Left lung (tissue), 10 donors: ENCODE results near the gene TTC4. TPM values are rescaled to one million over a fixed set of nuclear protein-coding genes. Genes with fewer than 3 reads are reported as not detected.

Experiments used
- ATAC-seq: fragments of 200-7000 bp; cut with Tn5 transposase; one replicate; pipeline ENCODE4 v1.9.1; 2020; ENCODE audit warnings: moderate library complexity
- DNase-seq, 4 donors: peaks; one replicate each; pipeline ENCODE4 v3.0.0-alpha.2; 2013 to 2020
- H3K27ac ChIP-seq, 2 donors: fragments of 200-600 bp; sonication (generic) in 1 of 2; one replicate each; pipeline versions ENCODE4 v1.5.0 to v1.8.0; 2020 to 2021
- H3K27me3 ChIP-seq, 2 donors: fragments of 200-600 bp; sonication (generic) in 1 of 2; one replicate each; pipeline versions ENCODE4 v1.5.0 to v1.8.0; 2020 to 2021
- H3K36me3 ChIP-seq, 2 donors: fragments of 200-600 bp; sonication (generic) in 1 of 2; one replicate each; pipeline versions ENCODE4 v1.5.0 to v1.8.0; 2020 to 2021
- H3K4me1 ChIP-seq, 2 donors: fragments of 200-600 bp; one replicate each; pipeline ENCODE4 v1.8.0; 2021
- H3K4me3 ChIP-seq, 2 donors: fragments of 200-600 bp; sonication (generic) in 1 of 2; one replicate each; pipeline versions ENCODE4 v1.5.0 to v1.8.0; 2020 to 2021; ENCODE audit warnings: mild to moderate bottlenecking in 1 of 2
- H3K9me3 ChIP-seq, 2 donors: fragments of 200-600 bp; sonication (generic) in 1 of 2; one replicate each; pipeline versions ENCODE4 v1.5.0 to v1.8.0; 2020 to 2021
- intact Hi-C, 2 donors: fragments of 100-400 bp; cut with DNase I; formaldehyde crosslinking; loops; one replicate each; pipeline versions ENCODE4 v1.11.2 to v1.14.2; 2022
- polyA plus RNA-seq, 6 donors: library from polyadenylated mRNA; unstranded; fragments of 120-200 nt; gene quantifications; one replicate each; pipeline ENCODE4 v1.2.1, GENCODE V29; 2013; ENCODE audit not compliant: insufficient read length in 6 of 6
- total RNA-seq, 2 donors: library from RNA; stranded (reverse); fragmentation: NEBNext Ultra II Directional; extraction: Animal tissue kit (Norgen Biotek cat#: 25700); gene quantifications; one replicate each; pipeline ENCODE4 v1.2.1, GENCODE V29; 2021
- TF ChIP-seq, protein P1 (sequence below), 2 donors: fragments of 200-600 bp; sonication (generic) in 1 of 2; IDR thresholded peaks; one replicate each; pipeline versions ENCODE4 v1.5.0 to v1.8.0; 2021; ENCODE audit warnings: antibody characterized with exemption in 2 of 2
- donor health status: DM: no; HTN: yes; CAD: no.
- donor health status: DM: no; HTN: no; CAD: no.

The TTC4 gene
- total and polyA plus RNA-seq, 8 donors, result 15.0 to 36.7 (median 34.8) TPM

DNA sequence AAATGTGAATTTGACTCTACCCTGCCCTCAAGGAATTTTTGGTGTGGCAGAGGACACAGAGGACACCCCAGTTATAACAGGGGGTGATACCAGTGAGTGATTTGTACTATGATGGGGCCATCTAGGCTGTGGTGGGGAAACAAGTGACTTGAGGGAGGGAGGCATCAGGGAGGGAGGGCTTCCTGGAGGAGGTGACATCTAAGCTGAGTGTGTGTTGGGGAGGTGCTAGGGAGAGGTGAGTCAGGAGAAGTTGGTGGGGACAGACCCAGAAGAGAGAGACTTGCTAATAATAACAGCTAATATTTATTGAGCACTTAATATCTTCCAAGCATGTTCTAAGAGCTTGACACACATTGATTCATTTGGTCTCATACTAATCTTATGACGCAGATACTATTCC, 19.9 kb upstream of the TTC4 start:
- DNase-seq (no peak), ATAC-seq (no peak)
- no peaks in the 10 kb centered on the region for H3K36me3 ChIP-seq
- H3K4me1 ChIP-seq, result no peaks in the 10 kb centered on the region
- no peak overlapping the region for H3K4me3 ChIP-seq
- TF ChIP-seq, protein P1, sequence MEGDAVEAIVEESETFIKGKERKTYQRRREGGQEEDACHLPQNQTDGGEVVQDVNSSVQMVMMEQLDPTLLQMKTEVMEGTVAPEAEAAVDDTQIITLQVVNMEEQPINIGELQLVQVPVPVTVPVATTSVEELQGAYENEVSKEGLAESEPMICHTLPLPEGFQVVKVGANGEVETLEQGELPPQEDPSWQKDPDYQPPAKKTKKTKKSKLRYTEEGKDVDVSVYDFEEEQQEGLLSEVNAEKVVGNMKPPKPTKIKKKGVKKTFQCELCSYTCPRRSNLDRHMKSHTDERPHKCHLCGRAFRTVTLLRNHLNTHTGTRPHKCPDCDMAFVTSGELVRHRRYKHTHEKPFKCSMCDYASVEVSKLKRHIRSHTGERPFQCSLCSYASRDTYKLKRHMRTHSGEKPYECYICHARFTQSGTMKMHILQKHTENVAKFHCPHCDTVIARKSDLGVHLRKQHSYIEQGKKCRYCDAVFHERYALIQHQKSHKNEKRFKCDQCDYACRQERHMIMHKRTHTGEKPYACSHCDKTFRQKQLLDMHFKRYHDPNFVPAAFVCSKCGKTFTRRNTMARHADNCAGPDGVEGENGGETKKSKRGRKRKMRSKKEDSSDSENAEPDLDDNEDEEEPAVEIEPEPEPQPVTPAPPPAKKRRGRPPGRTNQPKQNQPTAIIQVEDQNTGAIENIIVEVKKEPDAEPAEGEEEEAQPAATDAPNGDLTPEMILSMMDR (IDR thresholded peaks at IDR 0.05), result no peak
- H3K27me3 ChIP-seq, result no peaks in the 10 kb centered on the region
- intact Hi-C loops, result no loop called here
- no peaks in the 10 kb centered on the region for H3K9me3 ChIP-seq
- H3K27ac ChIP-seq, result no peak overlapping the region

DNA sequence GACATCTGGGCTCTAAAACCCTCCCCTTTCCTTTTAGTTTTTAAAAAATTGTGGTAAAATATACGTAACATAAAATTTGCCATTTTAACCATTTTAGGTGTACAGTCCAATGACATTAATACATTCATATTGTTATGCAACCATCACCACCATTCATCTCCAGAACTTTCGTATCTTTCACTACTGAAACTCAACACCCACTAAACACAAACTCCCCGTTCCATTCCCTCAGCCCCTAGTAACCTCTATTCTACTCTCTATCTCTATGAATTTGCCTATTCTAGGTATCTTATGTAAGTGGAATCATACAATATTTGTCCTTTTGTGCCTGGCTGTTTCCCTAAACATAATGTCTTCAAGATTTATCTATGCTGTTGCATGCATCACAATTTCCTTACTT, 19.4 kb upstream of the TTC4 start:
- Histone ChIP-seq H3K36me3 (no peaks in the 10 kb centered on the region), H3K27me3 (no peaks in the 10 kb centered on the region), H3K9me3 (no peaks in the 10 kb centered on the region), H3K4me1 (no peaks in the 10 kb centered on the region), H3K4me3 (no peak overlapping the region), H3K27ac (no peak overlapping the region)
- DNase-seq (no peak), ATAC-seq (no peak)
- TF ChIP-seq, protein P1 (IDR thresholded peaks at IDR 0.05), result no peak
- intact Hi-C loops, result no loop called here

DNA sequence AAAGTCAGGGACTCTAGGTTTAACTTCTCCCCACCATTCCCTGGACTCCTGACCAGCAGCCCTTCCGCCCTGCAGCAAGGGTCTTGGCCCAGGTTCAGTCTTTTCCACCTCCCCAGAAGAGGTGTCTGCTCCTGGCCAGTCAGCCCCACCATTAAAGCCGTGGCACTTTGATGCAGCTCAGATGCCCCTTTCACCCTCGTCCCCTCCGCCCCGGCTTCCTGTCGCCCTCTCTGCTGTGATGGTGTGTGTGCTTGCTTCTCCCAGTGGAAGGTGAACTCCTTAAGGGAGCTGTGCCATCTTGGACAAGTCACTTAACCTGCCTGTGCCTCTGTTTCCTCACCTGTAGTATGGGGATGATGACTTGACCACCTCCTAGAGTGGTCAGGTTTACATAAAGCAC, 17.8 kb upstream of the TTC4 start:
- no peak overlapping the region for H3K4me3 ChIP-seq
- no peak for ATAC-seq
- intact Hi-C loops, result no loop called here
- no peaks in the 10 kb centered on the region for H3K36me3 ChIP-seq
- H3K27ac ChIP-seq, result no peak overlapping the region
- H3K9me3 ChIP-seq, result no peaks in the 10 kb centered on the region
- TF ChIP-seq, protein P1 (IDR thresholded peaks at IDR 0.05), result no peak
- no peak for DNase-seq
- H3K27me3 ChIP-seq, result no peaks in the 10 kb centered on the region
- no peaks in the 10 kb centered on the region for H3K4me1 ChIP-seq

GRCh38 chr1:54698346-54698745, 17.3 kb upstream of the TTC4 start:
- no peaks in the 10 kb centered on the region for H3K4me1 ChIP-seq
- no peaks in the 10 kb centered on the region for H3K9me3 ChIP-seq

GRCh38 chr1:54699936-54700525, 15.6 kb upstream of the TTC4 start:
- no peak overlapping the region for H3K4me3 ChIP-seq
- H3K4me1 ChIP-seq, result no peaks in the 10 kb centered on the region
- TF ChIP-seq, protein P1 (IDR thresholded peaks at IDR 0.05), result no peak
- no peak for DNase-seq
- H3K27me3 ChIP-seq, result no peaks in the 10 kb centered on the region
- H3K9me3 ChIP-seq, result no peaks in the 10 kb centered on the region
- intact Hi-C loops, result no loop called here
- no peak for ATAC-seq
- H3K36me3 ChIP-seq, result no peaks in the 10 kb centered on the region
- no peak overlapping the region for H3K27ac ChIP-seq

More at GRCh38 chr1:54698346-54698745, 17.3 kb upstream of the TTC4 start:
- DNase-seq, result no peak
- TF ChIP-seq, protein P1 (IDR thresholded peaks at IDR 0.05), result no peak
- intact Hi-C loops, result no loop called here
- Histone ChIP-seq H3K36me3 (no peaks in the 10 kb centered on the region), H3K27me3 (no peaks in the 10 kb centered on the region), H3K4me3 (no peak overlapping the region), H3K27ac (no peak overlapping the region)
- ATAC-seq, result no peak
